Body of pancreas (tissue), 4 donors: ENCODE data around the gene SHFL.

Experiments used
- POLR2A ChIP-seq, 3 donors: fragments of 450-650 bp; IDR thresholded peaks; one replicate each; pipeline ENCODE4 v1.6.1; 2016; ENCODE audit warnings: antibody characterized with exemption in 3 of 3, mild to moderate bottlenecking in 2 of 3
- TF ChIP-seq, protein P1 (sequence below), 7 experiments: fragments of 450-650 bp in 4 of 7; fragments of 200-600 bp in 3 of 7; sonication (generic) in 3 of 7; IDR thresholded peaks; one replicate each; pipeline ENCODE4 v1.5.1; 2016 to 2019; ENCODE audit warnings: antibody characterized with exemption in 7 of 7

DNA sequence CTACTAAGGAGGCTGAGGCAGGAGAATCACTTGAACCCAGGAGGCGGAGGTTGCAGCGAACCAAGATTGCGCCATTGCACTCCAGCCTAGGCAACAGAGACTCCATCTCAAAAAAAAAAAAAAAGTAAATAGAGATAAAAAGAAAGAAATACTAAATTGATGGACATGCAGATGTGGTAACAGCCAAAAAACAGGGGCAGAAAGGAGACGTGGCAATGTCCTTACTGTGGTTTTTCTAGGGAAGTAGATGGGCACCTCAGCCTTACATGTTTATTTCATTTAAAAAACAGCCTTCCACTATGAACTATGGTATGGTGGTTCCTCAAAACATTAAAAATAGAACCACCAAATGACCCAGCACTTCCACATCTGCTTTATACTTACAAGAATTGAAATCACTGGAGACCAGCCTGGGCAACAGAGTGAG lies 40.1 kb downstream of the SHFL start:
- TF ChIP-seq, protein P1, sequence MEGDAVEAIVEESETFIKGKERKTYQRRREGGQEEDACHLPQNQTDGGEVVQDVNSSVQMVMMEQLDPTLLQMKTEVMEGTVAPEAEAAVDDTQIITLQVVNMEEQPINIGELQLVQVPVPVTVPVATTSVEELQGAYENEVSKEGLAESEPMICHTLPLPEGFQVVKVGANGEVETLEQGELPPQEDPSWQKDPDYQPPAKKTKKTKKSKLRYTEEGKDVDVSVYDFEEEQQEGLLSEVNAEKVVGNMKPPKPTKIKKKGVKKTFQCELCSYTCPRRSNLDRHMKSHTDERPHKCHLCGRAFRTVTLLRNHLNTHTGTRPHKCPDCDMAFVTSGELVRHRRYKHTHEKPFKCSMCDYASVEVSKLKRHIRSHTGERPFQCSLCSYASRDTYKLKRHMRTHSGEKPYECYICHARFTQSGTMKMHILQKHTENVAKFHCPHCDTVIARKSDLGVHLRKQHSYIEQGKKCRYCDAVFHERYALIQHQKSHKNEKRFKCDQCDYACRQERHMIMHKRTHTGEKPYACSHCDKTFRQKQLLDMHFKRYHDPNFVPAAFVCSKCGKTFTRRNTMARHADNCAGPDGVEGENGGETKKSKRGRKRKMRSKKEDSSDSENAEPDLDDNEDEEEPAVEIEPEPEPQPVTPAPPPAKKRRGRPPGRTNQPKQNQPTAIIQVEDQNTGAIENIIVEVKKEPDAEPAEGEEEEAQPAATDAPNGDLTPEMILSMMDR (IDR thresholded peaks at IDR 0.05): no peak
- TF ChIP-seq POLR2A (IDR thresholded peaks at IDR 0.05): no peak
